Stimulated activated CD4-positive, alpha-beta T cell treated with anti-CD3 and anti-CD28 coated beads, TNF-alpha, amount 100 ng/mL, for 24 hours (primary cell): ENCODE data around the gene SMIM5.
"Not testable (repeated sequence)": the region's sequence is repeated elsewhere in the genome, so short reads cannot be mapped to it uniquely, and the experiment has no call there.

Experiments used
- DNase-seq, 3 experiments: peaks; one replicate each; pipeline ENCODE4 v3.0.0-alpha.2; 2020; ENCODE audit warnings: low read depth in 3 of 3

SMIM5 gene

GRCh38 chr17:75624714-75625345, 8.4 kb upstream of the SMIM5 start:
- DNase-seq: no peak

GRCh38 chr17:75625813-75626486, 7.3 kb upstream of the SMIM5 start:
- no peak for DNase-seq

- no peak for DNase-seq
Observed at GRCh38 chr17:75626496-75627038, 6.7 kb upstream of the SMIM5 start.

GRCh38 chr17:75627094-75627493, 6.1 kb upstream of the SMIM5 start:
- DNase-seq: no peak

GRCh38 chr17:75628425-75628824, 4.8 kb upstream of the SMIM5 start:
- DNase-seq: no peak

GRCh38 chr17:75629157-75629556, 4.1 kb upstream of the SMIM5 start:
- no peak for DNase-seq

- no peak for DNase-seq
Observed at GRCh38 chr17:75630071-75630917, 2.9 kb upstream of the SMIM5 start.

- DNase-seq: no peak
Observed at GRCh38 chr17:75631353-75631752, 1.9 kb upstream of the SMIM5 start.

- no peak for DNase-seq
Observed at GRCh38 chr17:75632428-75632827, 806 bp upstream of the SMIM5 start.

GRCh38 chr17:75633486-75634375, 497 bp downstream of the SMIM5 start:
- peak; percentile 19 to 43 (median 23) for DNase-seq

- DNase-seq: no peak
Observed at GRCh38 chr17:75634376-75634740, 1.1 kb downstream of the SMIM5 start.

GRCh38 chr17:75634754-75635609, 1.7 kb downstream of the SMIM5 start:
- no peak for DNase-seq

GRCh38 chr17:75635610-75636202, 2.5 kb downstream of the SMIM5 start:
- no peak for DNase-seq

- DNase-seq: no peak
Observed at GRCh38 chr17:75636381-75637142, 3.3 kb downstream of the SMIM5 start.

GRCh38 chr17:75637143-75637538, 3.9 kb downstream of the SMIM5 start:
- no peak for DNase-seq

- DNase-seq: no peak
Observed at GRCh38 chr17:75637551-75637950, 4.3 kb downstream of the SMIM5 start.

GRCh38 chr17:75638039-75638438, 4.8 kb downstream of the SMIM5 start:
- not testable (repeated sequence) for DNase-seq

GRCh38 chr17:75638893-75639292, 5.7 kb downstream of the SMIM5 start:
- DNase-seq: no peak

- DNase-seq: no peak
Observed at GRCh38 chr17:75639327-75639726, 6.1 kb downstream of the SMIM5 start.
